Measurements from ENCODE around the gene NSMCE4A.
"Not testable (repeated sequence)": the region's sequence is repeated elsewhere in the genome, so short reads cannot be mapped to it uniquely, and the experiment has no call there.

Gene NSMCE4A, protein sequence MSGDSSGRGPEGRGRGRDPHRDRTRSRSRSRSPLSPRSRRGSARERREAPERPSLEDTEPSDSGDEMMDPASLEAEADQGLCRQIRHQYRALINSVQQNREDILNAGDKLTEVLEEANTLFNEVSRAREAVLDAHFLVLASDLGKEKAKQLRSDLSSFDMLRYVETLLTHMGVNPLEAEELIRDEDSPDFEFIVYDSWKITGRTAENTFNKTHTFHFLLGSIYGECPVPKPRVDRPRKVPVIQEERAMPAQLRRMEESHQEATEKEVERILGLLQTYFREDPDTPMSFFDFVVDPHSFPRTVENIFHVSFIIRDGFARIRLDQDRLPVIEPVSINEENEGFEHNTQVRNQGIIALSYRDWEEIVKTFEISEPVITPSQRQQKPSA

DNA sequence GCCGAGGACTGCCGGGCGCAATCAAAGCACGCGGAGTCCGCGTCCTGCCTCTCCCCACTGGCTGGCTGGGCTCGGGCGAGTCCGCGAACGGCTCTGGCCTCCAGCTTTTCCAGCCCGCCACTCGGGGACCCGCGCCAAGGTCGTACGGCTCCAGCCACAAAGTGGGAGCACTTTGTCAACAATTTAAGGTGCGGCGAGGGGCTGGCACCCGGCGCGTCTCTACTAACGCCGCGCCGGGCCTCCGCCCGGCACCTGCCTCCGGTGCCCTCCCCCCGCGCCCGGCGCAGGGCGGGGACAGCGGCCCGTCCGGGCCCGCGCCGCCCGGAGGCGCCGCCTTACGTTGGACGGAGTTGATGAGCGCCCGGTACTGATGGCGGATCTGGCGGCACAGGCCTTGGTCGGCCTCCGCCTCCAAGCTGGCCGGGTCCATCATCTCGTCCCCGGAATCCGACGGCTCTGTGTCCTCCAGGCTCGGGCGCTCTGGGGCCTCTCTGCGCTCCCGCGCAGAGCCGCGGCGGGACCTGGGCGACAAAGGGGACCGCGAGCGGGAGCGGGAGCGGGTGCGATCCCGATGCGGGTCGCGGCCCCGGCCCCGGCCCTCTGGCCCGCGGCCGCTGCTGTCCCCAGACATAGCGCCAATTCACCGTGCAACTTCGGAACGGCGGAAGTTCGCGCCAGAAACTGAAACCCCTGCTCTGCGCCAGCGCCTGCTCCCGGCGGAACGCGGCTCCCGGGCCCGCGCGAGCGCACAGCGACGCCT is at the start of gene NSMCE4A:
TSS of gene NSMCE4A (minus strand) at position 683 of the 760 bp plus-strand sequence. CDS start at position 631, 52 bp downstream.
- DNase-seq (ENCODE audit: low spot score), result peak; percentile 70

DNA sequence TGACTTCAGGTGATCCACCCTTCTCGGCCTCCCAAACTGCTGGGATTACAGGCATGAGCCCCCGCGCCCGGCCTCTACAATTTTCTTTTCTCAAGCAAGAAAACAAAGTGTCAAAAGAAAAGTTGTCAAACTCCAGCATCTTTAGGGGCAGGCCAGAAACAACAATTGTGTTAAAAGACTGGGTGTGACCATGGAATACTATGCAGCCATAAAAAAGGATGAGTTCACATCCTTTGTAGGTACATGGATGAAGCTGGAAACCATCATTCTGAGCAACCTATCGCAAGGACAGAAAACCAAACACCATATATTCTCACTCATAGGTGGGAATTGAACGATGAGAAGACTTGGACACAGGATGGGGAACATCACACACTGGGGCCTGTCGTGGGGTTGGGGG is 48.2 kb upstream of the NSMCE4A start:
- DNase-seq (ENCODE audit: low spot score), result not testable (repeated sequence)

DNA sequence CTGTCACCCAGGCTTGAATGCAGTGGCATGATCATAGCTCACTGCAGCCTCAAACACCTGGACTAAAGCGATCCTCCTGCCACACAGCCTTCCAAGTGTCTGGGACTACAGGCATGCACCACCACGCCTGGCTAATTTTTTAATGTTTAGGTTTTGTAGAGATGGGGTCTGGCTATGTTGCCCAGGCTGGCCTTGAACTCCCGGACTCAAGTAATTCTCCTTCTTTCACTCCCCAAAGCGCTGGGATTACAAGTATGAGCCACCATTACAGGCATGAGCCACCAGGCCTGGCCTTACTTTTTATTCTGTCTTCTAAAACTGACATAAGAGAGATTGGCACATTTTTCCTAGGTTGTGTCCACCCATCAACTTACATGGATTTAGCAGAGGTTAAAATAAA is 47.3 kb upstream of the NSMCE4A start:
- no peak for DNase-seq (ENCODE audit: low spot score)

DNA sequence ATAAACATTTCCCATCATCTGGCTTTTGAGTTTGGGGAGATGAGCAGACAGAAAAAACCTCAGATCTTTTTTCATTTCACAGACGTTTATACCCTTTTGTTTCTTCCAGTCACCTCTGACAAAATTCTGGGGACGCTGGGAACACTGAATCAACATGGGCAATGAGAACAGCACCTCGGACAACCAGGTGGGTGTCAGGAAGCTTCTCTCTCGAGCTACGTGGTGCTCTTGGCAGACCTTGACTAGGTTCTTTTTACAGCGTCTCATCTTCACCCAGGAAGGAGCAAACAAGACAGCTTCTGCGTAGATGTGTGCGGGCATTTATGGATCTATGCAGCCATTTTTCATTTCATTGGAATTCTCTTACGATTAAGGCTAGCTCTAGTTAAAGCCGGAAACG is 46.8 kb upstream of the NSMCE4A start:
- DNase-seq (ENCODE audit: low spot score), result no peak

DNA sequence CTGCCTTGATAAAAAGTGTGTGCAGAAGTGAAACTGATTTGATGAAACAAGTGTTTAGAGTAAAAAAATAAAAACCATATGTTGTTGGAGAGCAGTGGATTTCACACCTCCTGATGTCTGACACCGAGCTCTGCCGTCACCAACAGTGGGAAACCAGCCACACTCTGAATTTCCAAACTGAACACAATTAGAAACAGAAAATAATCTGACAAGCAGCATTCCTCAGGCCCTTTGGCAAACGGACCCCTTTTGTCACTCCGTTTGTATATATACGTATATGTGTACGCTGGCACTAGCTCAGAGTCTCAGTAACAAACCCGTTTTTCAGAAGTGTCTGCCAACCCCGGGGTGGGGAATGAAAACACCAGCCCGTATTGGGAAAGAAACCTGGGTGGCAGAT is 46.4 kb upstream of the NSMCE4A start:
- DNase-seq (ENCODE audit: low spot score), result no peak

DNA sequence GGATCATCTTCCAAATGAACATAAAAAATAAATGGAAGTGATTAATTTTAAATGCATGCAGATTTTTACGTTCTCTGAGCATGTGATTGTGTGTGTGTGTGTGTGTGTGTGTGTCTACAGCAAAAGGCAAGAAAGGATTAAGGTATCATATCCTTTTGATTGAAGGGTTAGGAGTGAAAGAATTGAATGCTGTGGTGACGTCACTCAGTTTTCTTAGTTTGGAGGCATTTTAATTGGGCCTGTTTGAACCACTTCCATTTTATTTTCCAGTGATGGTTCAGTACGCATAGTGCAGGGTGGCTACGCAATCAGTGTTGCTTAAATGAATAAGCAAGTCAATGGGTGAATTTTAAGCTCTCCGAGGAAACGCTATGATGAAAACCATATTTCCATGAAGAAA is 45.2 kb upstream of the NSMCE4A start:
- DNase-seq (ENCODE audit: low spot score), result no peak

DNA sequence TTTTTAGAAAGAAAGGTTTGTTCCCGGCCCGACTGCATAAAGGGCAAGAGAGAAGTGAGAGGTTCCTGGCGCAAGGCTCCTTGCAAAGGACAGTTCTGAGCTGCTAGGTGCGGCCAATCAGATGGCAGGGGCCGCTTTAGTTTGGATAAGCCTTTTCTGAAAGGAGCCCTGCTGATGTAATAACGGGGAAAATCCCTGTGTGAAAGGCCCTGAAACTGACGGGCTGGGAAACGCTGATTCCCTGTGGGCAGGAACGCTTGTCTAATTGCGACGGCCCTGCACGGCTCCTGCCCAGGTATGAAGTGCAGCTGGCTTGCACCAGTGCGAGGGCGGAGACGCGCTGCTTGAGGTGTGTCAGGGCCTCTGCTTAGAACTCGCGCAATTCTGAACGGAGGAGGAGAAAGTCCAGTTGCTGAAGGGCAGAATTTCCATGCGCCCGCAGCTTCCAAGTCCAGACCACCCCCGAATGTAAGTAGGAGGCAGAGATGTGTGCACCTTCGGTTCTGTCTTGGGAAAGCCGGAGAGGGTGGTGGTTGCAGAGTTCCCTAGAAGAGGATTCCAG is 44.5 kb upstream of the NSMCE4A start:
- peak; percentile 60 for DNase-seq (ENCODE audit: low spot score)

DNA sequence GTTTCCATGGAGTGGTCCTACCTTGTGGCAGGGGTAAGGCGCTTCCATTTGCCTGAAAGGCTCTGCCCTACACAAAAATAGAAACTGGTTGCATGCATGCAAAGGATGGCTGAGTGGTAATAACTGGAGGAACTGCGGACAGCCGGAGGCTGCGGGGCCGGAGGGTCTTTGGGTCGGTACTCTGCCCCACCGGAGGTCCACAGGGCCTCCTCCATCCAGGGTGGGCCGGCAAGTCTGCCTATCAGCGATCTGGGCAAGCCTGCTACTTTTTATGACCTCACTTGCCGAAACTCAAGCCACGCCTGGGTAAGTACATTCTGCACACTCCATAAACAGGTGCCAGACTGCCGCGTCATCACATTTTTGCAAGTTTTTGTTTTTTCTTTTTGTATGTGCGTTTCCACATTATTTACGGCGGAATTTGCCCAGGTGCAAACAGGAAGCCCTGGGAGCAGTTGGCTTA is 44.0 kb upstream of the NSMCE4A start:
- DNase-seq (ENCODE audit: low spot score), result peak; percentile 74

DNA sequence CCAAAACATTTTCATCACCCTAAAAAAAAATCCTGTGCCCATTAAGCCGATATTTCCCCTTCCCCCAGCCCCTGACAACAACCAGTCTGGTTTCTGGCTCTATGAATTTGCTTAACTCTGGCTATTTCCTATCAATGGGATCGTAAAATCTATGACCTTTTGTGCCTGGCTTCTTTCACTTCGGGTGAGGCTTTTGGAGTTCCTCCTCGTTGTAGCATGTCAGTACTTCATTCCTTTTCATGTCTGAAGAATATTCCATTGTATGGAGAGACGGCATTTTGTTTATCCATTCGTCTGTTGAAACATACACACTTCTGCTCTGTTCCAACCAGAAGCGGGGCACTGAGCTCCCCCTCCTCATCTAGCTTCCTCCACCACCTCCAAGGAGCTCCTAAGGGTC is 43.5 kb upstream of the NSMCE4A start:
- no peak for DNase-seq (ENCODE audit: low spot score)

DNA sequence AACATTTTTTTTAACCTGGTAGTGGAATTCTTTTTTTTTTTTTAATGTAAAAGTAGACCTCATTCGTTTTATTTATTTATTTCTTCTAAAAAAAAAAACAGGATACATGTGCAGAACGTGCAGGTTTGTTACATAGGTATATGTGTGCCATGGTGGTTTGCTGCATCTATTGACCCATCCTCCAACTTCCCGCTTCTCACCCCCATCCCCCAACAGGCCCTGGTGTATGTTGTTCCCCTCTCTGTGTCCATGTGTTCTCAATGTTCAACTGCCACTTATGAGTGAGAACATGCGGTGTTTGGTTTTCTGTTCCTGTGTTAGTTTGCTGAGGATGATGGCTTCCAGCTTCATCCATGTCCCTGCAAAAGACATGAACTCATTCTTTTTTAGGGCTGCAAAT is 42.9 kb upstream of the NSMCE4A start:
- DNase-seq (ENCODE audit: low spot score), result not testable (repeated sequence)

DNA sequence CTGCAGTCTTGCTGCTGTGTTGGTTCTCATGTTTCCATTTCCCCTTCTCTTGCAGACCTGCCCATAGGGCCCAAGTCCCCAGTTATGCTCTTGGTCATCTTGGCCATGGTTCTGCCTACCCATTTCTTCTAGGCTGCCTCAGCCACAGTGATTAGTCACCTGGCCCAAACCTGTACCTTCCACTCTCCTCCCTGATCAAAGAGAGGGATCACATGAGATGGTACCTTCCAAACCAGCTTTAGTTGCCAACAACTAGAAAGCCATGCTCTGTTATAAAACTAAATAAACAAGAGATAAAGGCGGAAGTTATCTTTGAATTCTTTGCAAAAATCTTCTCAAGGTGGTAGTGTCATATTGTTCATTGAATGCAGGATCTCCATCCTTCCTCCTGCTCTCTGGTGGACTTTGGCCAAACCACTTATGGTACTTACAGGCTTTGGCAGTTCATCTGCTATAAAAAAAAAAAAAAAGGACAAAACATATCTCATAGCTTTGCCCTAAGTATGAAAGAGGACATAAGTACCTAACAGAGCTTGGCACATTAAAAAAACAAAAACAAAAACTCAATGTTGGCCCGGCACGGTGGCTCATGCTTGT is 39.7 kb upstream of the NSMCE4A start:
- DNase-seq (ENCODE audit: low spot score), result peak; percentile 2

DNA sequence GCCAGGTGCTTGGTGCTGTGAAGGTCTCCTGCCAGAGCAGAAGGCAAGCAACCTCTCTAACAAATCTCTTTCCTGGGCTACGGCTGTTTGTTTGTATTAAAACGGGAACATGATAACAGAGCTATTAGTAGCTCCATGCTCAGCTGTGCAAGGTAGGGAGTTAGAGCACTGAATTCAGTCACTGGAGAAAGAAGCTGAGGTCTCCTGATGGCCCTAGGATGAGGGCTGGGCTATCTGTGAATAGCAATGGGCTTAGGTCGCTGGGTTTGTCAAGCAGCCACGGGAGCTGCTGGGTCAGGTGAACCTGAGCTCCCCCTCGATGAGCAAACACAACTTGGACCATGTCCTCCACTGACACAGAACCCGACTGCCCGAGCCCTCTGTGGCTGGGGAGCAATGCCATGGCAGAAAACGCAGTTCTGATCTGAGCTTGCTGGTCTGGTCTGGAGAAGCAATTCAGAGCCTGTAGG is 38.3 kb upstream of the NSMCE4A start:
- no peak for DNase-seq (ENCODE audit: low spot score)

DNA sequence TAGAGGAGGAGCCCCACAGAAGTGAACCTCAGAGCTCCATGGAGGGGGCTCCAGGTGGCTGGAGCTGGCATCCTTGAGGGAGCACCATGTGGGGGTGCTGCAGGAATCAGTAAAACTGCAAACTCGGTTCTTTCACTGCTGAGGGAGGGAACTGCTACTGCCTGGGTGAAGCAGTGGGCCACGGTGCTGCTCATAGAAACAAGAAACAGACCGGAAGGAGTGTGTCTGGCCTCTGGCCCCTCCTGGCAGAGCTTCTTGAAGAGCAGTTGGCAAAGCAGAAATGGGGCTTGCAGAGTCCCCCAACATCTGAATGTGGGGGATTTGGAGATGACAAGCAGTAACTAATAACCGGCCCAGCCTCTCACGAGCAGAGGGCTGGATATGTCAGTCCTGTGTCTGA is 37.7 kb upstream of the NSMCE4A start:
- DNase-seq (ENCODE audit: low spot score), result no peak

DNA sequence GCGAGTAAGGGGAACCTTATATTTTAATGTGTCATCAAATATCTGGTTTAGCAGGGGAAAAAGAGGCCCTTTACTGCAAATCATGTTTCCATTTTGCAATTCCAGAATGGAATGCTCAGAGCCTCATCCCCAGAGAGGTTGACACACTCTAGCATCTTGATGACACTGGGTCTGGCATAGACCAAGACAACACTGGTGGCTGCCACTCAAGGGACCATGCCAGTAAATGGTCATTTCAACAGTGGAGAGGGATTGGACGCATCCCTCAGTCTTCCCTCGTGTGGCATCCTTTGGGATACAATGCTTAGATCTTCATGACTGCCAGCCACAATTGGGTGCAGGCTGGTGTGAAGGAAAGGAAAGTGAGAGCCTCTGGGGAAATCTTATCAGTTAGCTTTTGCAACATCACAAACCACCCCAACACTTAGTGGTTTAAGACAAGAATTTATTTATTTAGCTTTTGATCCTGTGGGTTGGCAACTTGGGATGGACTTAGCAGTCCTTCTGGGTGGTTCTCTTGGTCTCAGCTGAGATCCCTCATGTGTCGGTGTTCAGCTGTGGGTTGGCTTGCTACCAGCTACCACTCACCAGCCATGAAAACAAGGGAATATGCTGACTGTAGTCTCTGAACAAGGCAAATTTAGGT is 35.5 kb upstream of the NSMCE4A start:
- DNase-seq (ENCODE audit: low spot score), result no peak

DNA sequence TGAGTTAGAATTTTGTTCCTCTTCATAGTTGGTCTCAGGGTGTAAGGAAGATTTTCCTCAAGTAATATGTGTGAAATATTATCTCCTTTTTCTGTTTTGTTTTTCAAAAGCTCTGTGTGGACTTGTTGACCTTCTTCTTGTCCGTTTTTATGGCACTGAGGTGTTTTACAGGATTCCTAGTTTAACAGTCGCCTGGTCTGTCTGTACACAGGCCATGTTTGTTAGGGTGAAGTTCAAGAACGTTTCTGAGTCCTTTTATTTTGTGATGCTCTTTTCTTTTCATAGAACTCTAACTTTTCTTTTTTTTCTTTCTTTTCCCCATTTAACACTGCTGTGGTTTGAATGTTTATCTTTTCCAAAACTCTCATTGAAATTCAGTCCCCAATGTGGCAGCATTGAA is 32.4 kb upstream of the NSMCE4A start:
- DNase-seq (ENCODE audit: low spot score), result no peak

DNA sequence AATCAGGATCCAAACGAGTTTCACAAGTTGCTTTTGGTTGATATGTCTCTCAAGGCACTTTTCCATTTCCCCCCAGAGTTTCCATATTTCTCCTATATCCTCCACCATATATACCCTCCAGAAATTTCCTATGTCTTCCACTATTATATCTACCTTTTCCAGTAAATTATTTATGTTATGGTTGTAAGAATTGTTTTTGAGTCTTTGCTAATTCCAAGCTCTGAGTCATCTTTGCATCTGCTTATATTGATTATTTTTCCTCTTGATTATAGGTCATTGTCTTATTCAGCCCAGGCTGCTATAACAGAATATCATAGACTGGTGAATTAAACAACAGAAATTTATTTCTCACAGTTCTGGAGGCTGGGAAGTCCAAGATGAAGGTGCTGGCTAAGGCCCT is 26.7 kb upstream of the NSMCE4A start:
- no peak for DNase-seq (ENCODE audit: low spot score)

DNA sequence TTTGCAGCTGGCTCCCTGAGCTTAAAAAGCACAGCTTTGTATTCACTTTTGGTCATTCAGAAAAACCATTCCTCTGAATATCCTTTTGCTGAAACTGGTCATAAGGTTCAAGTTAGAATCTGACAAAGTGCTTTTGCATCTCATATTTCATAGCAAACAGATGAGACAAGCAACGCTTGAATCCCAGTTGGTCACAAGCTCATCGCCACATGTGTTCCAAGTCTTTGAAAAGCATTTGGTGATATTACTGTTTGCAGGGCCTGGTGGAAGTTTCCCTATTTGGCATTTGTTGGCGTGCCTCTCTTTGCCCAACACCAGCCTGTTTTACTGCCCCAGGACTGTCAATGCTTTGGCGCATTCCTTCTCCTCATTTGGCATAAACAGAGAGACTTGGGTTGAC is 24.3 kb upstream of the NSMCE4A start:
- no peak for DNase-seq (ENCODE audit: low spot score)

DNA sequence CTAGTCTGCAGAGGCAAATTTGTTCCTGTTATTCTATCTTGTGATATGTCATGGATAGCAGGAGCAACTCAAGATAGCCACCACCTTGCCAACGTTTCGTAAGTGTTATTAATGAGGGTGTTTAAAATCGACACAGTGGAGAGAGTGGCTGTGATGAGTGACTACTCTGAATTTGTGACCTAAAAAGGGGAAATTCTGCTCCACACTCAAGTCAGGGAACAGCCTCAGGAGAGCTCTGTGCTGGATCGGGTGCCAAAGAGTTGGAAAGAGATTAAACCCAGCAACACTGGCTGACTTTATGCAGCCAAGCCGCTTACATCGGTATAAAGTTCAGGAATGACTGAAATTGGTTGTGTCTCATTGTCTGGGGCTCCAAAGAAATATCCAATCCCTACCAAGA is 23.4 kb upstream of the NSMCE4A start:
- no peak for DNase-seq (ENCODE audit: low spot score)

DNA sequence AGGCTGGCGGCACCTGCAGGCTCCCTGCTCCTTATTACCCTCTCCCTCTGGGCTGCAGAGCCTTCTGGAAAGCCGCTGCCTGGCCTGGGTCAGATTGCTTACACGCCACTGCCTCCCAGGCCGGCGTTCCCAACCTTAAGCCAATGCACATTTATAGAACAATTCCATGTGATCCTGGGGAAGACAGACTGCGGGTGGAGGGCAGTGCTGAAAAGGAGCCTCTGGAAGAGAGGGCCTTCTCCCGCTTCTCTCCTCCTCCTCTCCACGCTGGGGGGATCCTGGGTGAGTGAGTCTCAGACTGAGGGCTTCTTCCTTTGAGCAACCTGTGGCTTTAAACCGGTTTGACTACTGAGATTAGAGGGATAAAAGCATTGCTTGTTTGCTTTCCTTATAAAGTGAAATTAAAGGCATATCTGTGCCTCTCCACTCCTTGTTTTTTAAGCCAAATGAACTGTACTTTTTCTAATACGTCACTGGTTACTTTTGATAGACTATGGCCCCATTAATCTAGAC is 19.5 kb upstream of the NSMCE4A start:
- DNase-seq (ENCODE audit: low spot score), result peak; percentile 47

DNA sequence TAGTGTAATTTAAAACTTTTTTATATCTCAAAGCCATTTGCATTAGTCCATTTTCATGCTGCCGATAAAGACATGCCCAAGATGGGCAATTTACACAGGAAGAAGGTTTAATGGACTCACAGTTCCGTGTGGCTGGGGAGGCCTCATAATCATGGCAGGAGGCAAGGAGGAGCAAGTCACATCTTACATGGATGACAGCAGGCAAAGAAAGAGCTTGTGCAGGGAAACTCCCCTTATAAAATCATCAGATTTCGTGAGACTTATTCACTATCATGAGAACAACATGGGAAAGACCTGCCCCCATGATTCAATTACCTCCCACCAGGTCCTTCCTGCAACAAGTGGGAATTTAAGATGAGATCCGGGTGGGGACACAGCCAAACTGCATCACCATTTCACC is 16.7 kb upstream of the NSMCE4A start:
- not testable (repeated sequence) for DNase-seq (ENCODE audit: low spot score)

DNA sequence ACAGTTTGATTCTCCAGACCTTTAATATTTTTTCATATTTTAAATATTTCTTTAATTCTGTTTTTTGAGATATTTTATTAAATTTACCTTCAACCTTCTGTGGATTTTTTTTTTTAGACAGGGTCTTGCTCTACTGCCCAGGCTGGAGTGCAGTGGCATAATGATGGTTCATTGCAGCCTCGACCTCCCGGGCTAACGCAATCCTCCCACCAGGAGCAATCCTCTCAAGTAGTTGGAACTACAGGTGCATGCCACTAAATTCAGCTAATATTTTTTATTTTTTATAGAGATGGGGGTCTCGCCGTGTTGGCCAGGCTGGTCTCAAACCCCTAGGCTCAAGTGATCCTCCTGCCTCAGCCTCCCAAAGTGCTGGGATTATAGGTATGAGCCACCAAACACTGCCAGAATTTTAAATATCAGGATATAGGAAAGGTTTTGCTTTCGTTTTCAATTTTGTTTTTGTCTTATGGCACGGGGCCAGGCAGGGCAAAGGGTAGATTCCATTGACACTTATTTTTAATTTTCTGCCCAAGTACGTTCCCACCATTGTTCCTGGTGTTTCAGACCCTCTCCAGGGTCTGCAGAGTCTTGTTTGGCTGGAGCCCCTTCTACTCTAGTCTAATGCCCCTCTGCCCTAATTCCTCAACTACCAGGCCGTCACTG is 15.1 kb upstream of the NSMCE4A start:
- DNase-seq (ENCODE audit: low spot score), result peak; percentile 6

Measured in LoVo (cell line).